GM18526 (cell line): ENCODE results near the gene CNTNAP2.

Experiments
- POLR2A ChIP-seq: IDR thresholded peaks from 3 replicates; pipeline ENCODE4 v1.6.1; 2011; ENCODE audit not compliant: insufficient read length; ENCODE audit errors: extremely low read depth

The CNTNAP2 gene

GRCh38 chr7:147857152-147858140, 1740.8 kb downstream of the CNTNAP2 start:
- TF ChIP-seq POLR2A, result no peak

- TF ChIP-seq POLR2A, result no peak
Measured at GRCh38 chr7:147858421-147858820, 1741.8 kb downstream of the CNTNAP2 start.

- no peak for TF ChIP-seq POLR2A
Measured at GRCh38 chr7:147859033-147859432, 1742.4 kb downstream of the CNTNAP2 start.

GRCh38 chr7:147859486-147859885, 1742.9 kb downstream of the CNTNAP2 start:
- TF ChIP-seq POLR2A, result no peak

GRCh38 chr7:147861058-147861716, 1744.6 kb downstream of the CNTNAP2 start:
- no peak for TF ChIP-seq POLR2A

- TF ChIP-seq POLR2A, result no peak
Measured at GRCh38 chr7:147861945-147862344, 1745.3 kb downstream of the CNTNAP2 start.

- TF ChIP-seq POLR2A, result no peak
Measured at GRCh38 chr7:147869456-147869855, 1752.9 kb downstream of the CNTNAP2 start.

GRCh38 chr7:147878912-147879661, 1762.5 kb downstream of the CNTNAP2 start:
- TF ChIP-seq POLR2A, result no peak

GRCh38 chr7:147885869-147886268, 1769.3 kb downstream of the CNTNAP2 start:
- no peak for TF ChIP-seq POLR2A

- TF ChIP-seq POLR2A, result no peak
Measured at GRCh38 chr7:147894271-147894670, 1777.7 kb downstream of the CNTNAP2 start.

- no peak for TF ChIP-seq POLR2A
Measured at GRCh38 chr7:147896121-147896520, 1779.5 kb downstream of the CNTNAP2 start.

- no peak for TF ChIP-seq POLR2A
Measured at GRCh38 chr7:147903536-147904218, 1787.1 kb downstream of the CNTNAP2 start.

- TF ChIP-seq POLR2A, result no peak
Measured at GRCh38 chr7:147904219-147904576, 1787.6 kb downstream of the CNTNAP2 start.

GRCh38 chr7:147909431-147910148, 1793.0 kb downstream of the CNTNAP2 start:
- no peak for TF ChIP-seq POLR2A
